SK-N-SH (cell line): Measurements from ENCODE around the gene NFIA.

Source experiments
- GABPA ChIP-seq: IDR thresholded peaks from 2 replicates; pipeline ENCODE4 v1.4.0; 2012; ENCODE audit warnings: low read depth, mild to moderate bottlenecking
- TF ChIP-seq, protein P1 (sequence below): fragments of 200-600 bp; sonication (generic); IDR thresholded peaks from 2 replicates; pipeline ENCODE4 v1.6.1; 2017; ENCODE audit warnings: antibody characterized with exemption, mild to moderate bottlenecking, moderate library complexity

DNA sequence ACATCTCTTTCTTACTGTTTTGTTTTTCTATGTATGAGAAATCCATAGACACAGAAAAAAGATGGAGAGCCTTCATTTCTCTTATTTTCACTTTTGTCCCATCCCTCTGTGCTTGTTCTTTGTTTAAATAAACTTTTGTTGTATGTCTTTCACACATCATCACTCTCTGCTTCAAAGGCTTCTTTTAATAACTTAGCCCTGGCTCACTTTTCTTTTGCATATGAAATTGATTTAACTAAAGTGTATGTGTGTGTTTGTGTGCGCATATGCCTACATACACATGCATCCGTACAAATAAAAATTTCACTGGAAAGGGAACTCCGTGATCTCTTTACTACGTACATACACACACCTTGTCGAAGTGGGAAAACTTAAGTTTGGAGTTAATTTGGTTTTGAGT, 168.6 kb downstream of the NFIA start:
- TF ChIP-seq, protein P1, sequence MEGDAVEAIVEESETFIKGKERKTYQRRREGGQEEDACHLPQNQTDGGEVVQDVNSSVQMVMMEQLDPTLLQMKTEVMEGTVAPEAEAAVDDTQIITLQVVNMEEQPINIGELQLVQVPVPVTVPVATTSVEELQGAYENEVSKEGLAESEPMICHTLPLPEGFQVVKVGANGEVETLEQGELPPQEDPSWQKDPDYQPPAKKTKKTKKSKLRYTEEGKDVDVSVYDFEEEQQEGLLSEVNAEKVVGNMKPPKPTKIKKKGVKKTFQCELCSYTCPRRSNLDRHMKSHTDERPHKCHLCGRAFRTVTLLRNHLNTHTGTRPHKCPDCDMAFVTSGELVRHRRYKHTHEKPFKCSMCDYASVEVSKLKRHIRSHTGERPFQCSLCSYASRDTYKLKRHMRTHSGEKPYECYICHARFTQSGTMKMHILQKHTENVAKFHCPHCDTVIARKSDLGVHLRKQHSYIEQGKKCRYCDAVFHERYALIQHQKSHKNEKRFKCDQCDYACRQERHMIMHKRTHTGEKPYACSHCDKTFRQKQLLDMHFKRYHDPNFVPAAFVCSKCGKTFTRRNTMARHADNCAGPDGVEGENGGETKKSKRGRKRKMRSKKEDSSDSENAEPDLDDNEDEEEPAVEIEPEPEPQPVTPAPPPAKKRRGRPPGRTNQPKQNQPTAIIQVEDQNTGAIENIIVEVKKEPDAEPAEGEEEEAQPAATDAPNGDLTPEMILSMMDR: no peak
- TF ChIP-seq GABPA: no peak
